GM12878 (cell line): ENCODE measurements around the gene TRIM61.
"Not testable (repeated sequence)": the region's sequence is repeated elsewhere in the genome, so short reads cannot be mapped to it uniquely, and the experiment has no call there.

ENCODE experiments used
- CTCF ChIP-seq, 3 experiments: IDR thresholded peaks in 2 of 3; conservative IDR thresholded peaks in 1 of 3; 2 replicates each; pipeline ENCODE4 v1.5.1; 2011; ENCODE audit warnings: low read depth in 3 of 3, low read length in 3 of 3, mild to moderate bottlenecking in 3 of 3, control low read depth in 2 of 3, moderate library complexity in 2 of 3, inconsistent platforms in 1 of 3, mixed read lengths in 1 of 3; ENCODE audit not compliant: control insufficient read depth in 2 of 3, insufficient read depth in 1 of 3; ENCODE audit errors: extremely low read depth in 1 of 3
- GABPA ChIP-seq: IDR thresholded peaks from 2 replicates; pipeline ENCODE4 v1.6.1; 2014; ENCODE audit warnings: antibody characterized with exemption, low read depth, mild to moderate bottlenecking, inconsistent platforms
- MXI1 ChIP-seq: fragments of 150-350 bp; IDR thresholded peaks from 2 replicates; pipeline ENCODE4 v1.6.1; 2011; ENCODE audit warnings: low read depth, mild to moderate bottlenecking, inconsistent platforms, low read length, improper control_type of control experiment
- MYC ChIP-seq: IDR thresholded peaks from 2 replicates; pipeline ENCODE4 v1.6.1; 2011; ENCODE audit warnings: mild to moderate bottlenecking, low read length, moderate library complexity, inconsistent platforms; ENCODE audit not compliant: insufficient read depth, insufficient replicate concordance, insufficient read length, severe bottlenecking
- STAT3 ChIP-seq: IDR thresholded peaks from 2 replicates; pipeline ENCODE4 v1.6.1; 2011; ENCODE audit warnings: low read depth, low read length, improper control_type of control experiment
- USF2 ChIP-seq: IDR thresholded peaks from 2 replicates; pipeline ENCODE4 v1.6.1; 2011; ENCODE audit warnings: low read depth, low read length, improper control_type of control experiment, borderline replicate concordance

DNA sequence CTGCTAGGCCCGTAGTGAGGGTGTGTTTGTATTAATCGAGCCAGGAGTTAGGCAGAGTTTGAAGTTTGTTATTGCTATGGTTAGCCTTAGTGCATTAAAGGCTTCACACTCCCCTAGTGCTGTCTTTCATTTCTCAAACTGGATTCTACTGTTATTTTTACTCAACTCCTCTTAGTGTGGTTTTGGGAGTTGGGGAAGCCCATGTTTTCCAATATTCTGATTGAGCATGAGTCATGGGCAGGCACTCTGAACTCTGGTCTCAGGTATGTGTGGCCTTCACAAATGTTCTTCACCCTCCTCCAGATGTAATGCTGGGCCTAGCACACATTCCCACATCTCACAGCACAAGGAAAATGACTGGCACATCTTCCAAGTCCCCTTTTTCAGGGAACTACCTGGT, 50.4 kb downstream of the TRIM61 start:
- TF ChIP-seq GABPA; STAT3; MXI1; USF2; CTCF (IDR thresholded peaks at IDR 0.05 in 2 of 3, conservative IDR thresholded peaks at IDR 0.05 in 1 of 3; ENCODE audit: control insufficient read depth in 2 of 3, extremely low read depth in 1 of 3, insufficient read depth in 1 of 3, low read depth in 3 of 3, low read length in 3 of 3); MYC: not testable (repeated sequence)
